ENCODE measurements around the gene EFCAB11.

Gene EFCAB11

GRCh38 chr14:89956661-89957009, 2.1 kb upstream of the EFCAB11 start:
- Histone ChIP-seq H3K27ac (replicated peaks) (peak overlapping the region; percentile 87), H3K27me3 (ENCODE audit: insufficient read depth, poor library complexity, severe bottlenecking) (no peaks in the 10 kb centered on the region), H3K4me3 (replicated peaks; ENCODE audit: insufficient read depth, low read length) (peak overlapping the region; percentile 84)
- DNase-seq (ENCODE audit: low read depth in 1 of 2, low spot score in 1 of 2) = no peak
- no peak for TF ChIP-seq CTCF (IDR thresholded peaks at IDR 0.05; ENCODE audit: insufficient read depth, low read length)
- TF ChIP-seq, protein P1, sequence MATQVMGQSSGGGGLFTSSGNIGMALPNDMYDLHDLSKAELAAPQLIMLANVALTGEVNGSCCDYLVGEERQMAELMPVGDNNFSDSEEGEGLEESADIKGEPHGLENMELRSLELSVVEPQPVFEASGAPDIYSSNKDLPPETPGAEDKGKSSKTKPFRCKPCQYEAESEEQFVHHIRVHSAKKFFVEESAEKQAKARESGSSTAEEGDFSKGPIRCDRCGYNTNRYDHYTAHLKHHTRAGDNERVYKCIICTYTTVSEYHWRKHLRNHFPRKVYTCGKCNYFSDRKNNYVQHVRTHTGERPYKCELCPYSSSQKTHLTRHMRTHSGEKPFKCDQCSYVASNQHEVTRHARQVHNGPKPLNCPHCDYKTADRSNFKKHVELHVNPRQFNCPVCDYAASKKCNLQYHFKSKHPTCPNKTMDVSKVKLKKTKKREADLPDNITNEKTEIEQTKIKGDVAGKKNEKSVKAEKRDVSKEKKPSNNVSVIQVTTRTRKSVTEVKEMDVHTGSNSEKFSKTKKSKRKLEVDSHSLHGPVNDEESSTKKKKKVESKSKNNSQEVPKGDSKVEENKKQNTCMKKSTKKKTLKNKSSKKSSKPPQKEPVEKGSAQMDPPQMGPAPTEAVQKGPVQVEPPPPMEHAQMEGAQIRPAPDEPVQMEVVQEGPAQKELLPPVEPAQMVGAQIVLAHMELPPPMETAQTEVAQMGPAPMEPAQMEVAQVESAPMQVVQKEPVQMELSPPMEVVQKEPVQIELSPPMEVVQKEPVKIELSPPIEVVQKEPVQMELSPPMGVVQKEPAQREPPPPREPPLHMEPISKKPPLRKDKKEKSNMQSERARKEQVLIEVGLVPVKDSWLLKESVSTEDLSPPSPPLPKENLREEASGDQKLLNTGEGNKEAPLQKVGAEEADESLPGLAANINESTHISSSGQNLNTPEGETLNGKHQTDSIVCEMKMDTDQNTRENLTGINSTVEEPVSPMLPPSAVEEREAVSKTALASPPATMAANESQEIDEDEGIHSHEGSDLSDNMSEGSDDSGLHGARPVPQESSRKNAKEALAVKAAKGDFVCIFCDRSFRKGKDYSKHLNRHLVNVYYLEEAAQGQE (IDR thresholded peaks at IDR 0.05; ENCODE audit: insufficient replicate concordance, low read depth) = no peak
- no peak for TF ChIP-seq GABPA (IDR thresholded peaks at IDR 0.05; ENCODE audit: low read depth)
- TF ChIP-seq POLR2AphosphoS5 (IDR thresholded peaks at IDR 0.05; ENCODE audit: low read depth) = no peak
- TF ChIP-seq SPI1 (IDR thresholded peaks at IDR 0.05; ENCODE audit: borderline replicate concordance, low read depth) = no peak

DNA sequence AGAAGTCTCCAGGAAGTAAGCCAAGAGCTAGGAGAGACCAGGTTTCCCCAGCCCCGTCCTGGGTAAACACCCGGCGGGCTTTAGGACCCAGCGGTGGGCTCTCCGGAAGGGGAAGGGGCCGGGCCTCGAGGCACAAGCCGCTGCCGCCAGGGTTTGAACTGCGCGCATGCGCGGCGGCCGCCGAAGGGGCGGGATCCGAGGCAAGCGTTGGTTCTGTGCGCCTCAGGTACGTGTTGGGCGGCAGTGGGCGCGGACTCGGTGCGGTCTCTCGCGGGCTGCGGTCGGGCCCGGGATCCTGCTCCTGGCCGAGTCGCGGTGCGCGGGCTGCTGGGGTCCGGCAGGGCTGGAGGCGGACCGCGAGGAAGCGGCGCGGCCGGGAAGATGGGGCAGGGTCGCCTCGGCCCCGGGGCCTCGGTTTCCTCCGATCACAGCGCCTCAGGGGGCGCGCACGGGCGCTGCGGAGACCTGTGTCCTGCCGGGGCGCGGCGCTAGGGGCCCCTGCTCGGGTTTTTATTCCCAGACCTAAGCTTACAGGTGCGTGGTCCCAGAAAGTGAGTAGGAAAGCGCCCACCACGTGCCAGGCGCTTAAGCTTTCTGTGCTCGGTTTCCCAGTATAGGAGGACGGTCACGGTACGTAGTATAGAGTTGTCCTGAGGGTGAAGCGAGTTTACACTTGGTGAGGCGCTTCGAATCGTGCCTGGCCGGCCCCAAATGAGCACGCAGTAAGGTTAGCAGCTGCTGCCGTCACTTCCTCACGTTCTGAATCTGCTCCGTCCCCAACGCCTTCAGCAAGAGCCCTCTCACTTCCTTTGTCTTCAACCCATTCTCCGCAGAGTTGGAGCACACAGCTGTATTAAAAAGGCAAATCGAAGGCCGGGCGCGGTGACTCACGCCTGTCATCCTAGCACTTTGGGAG, 1.5 kb upstream of the EFCAB11 start, which contains the start of gene TDP1:
TDP1 (plus strand) TSS at position 183 of the 916 bp plus-strand sequence. CDS start 7,188 bp downstream, outside the sequence.
- TF ChIP-seq SPI1 (IDR thresholded peaks at IDR 0.05; ENCODE audit: borderline replicate concordance, low read depth) (peak; percentile 84), POLR2AphosphoS5 (IDR thresholded peaks at IDR 0.05; ENCODE audit: low read depth) (peak; percentile 53), CTCF (IDR thresholded peaks at IDR 0.05; ENCODE audit: insufficient read depth, low read length) (no peak), GABPA (IDR thresholded peaks at IDR 0.05; ENCODE audit: low read depth) (peak; percentile 26)
- TF ChIP-seq, protein P1 (IDR thresholded peaks at IDR 0.05; ENCODE audit: insufficient replicate concordance, low read depth) = no peak
- Histone ChIP-seq H3K4me3 (replicated peaks; ENCODE audit: insufficient read depth, low read length) (peak within 1 kb of the TSS; percentile 84), H3K27ac (replicated peaks) (peak within 1 kb of the TSS; percentile 87), H3K27me3 (ENCODE audit: insufficient read depth, poor library complexity, severe bottlenecking) (no peaks in the 10 kb centered on the region)
- peak; percentile 94 to 96 for DNase-seq (ENCODE audit: low read depth in 1 of 2, low spot score in 1 of 2)

DNA sequence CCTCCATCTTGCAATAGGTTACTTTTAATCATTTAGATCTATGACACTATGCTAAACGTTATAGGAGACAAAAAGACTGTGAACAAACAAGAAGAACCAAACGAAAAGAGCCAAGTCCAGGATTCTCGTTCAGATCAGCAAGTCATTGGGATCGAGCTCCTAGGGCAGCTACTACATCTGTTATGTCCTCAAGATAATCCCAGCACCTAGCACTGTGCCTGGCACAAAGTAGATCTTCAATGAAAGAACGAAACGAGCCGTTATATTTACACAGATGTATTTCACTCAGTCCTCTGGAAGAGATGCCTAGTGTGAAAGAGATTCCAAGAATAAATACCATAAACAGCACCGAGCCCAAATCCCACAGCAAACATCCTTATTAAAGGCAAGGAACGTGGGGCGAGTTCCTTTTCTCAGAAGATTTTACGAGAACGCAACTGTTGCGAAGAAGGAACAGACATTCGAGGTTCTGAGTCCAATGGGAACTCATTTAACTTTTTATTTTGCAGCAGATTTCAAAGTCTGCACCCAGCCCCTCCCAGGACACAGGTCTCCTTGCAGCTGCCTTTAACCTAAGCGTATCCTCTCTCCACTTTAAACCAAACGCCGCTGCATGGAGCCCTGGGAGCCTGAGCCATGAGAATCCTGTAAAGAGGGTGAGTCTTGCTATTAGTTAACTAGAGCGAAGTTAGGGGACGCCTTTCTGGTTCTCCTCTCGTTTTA, 653 bp upstream of the EFCAB11 start:
- Histone ChIP-seq H3K4me3 (replicated peaks; ENCODE audit: insufficient read depth, low read length) (peak overlapping the region; percentile 84), H3K27me3 (ENCODE audit: insufficient read depth, poor library complexity, severe bottlenecking) (no peaks in the 10 kb centered on the region), H3K27ac (replicated peaks) (peak overlapping the region; percentile 87)
- TF ChIP-seq POLR2AphosphoS5 (IDR thresholded peaks at IDR 0.05; ENCODE audit: low read depth) = no peak
- TF ChIP-seq CTCF (IDR thresholded peaks at IDR 0.05; ENCODE audit: insufficient read depth, low read length) = no peak
- TF ChIP-seq, protein P1 (IDR thresholded peaks at IDR 0.05; ENCODE audit: insufficient replicate concordance, low read depth) = no peak
- TF ChIP-seq SPI1 (IDR thresholded peaks at IDR 0.05; ENCODE audit: borderline replicate concordance, low read depth) = no peak
- TF ChIP-seq GABPA (IDR thresholded peaks at IDR 0.05; ENCODE audit: low read depth) = no peak
- no peak for DNase-seq (ENCODE audit: low read depth in 1 of 2, low spot score in 1 of 2)
